GM10847 (cell line): ENCODE data around the gene DEGS1.

Source experiments
- POLR2A ChIP-seq: IDR thresholded peaks from 2 replicates; pipeline ENCODE4 v1.6.1; 2011; ENCODE audit not compliant: insufficient read length; ENCODE audit errors: extremely low read depth

DEGS1 gene

DNA sequence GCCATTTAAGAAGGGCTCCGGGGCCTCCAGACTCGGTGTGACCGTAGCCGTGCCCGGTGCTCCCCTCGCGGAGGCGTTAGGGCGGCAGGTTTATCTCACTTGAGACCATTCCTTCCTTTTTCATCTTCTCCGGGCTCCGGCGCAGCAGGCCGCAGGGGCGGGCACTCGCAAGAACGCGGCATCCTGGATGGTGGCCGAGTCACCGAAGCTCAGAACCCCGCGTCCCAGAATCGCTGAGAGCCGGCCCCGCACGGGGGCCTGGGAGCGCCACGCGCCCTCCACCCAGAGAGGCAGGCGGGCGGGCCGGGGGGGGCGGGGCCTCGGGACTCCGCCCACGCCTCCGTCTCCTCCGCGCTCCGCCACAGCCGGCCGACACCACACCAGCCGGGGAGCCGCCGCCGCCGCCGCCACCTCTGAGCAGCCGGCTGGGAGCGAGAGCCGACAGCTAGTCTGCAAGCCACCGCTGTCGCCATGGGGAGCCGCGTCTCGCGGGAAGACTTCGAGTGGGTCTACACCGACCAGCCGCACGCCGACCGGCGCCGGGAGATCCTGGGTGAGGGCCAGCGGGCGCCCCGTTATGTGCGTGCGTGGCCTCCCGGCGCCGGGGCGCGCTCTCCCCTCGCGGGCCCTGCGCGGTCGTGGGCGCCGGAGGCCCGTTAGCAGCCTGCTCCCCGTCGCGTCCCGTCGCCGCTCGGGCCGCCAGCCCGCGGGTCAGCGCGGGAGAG lies at the start of gene DEGS1:
Gene DEGS1, plus strand, starts transcription at position 375 of the 725 bp plus-strand sequence. Its CDS starts 97 bp downstream, at position 472.
- TF ChIP-seq POLR2A: peak; percentile 72

DNA sequence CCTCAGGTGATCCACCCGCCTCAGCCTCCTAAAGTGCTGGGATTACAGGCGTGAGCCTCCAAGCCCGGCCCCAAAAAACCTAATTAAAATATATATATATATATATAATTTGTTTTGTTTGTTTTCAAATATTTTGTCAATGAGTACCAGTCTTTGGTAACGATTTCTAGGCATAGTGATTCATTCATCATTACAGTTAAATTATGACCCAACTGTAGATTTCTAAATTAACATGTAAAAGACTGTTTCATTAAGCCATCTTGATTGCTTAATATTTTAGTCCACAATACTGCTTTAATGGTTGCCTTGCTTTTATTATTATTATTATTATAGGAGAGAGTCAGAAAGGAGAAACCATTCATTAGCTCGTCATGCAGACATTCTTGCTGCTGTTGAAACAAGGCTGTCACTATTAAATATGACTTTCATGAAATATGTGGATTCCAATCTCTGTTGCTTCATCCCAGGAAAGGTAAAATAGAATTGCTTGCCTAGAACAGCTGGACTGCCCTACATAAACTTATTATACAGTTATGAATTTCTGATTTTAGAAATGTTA lies 49.2 kb upstream of the DEGS1 start:
- TF ChIP-seq POLR2A: no peak

DNA sequence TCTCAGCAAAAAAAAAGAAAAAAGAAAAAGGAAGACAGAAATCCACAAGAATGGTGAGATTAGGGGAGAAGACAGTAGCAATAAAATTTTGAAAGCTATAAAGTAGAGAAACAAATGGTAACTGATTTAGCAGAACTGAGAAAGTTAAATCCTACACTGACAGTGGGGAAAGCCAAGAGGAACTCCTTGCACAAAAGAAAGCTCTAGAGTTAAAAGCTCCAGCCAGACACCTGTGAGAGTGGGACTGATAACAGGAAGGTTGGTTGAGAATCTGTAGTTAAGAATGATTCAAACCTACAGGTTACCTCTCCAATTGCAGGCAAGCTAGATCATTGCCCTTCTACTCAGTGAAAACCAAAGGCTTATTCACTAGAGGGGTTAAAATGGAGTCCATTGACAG lies 45.5 kb upstream of the DEGS1 start:
- no peak for TF ChIP-seq POLR2A

DNA sequence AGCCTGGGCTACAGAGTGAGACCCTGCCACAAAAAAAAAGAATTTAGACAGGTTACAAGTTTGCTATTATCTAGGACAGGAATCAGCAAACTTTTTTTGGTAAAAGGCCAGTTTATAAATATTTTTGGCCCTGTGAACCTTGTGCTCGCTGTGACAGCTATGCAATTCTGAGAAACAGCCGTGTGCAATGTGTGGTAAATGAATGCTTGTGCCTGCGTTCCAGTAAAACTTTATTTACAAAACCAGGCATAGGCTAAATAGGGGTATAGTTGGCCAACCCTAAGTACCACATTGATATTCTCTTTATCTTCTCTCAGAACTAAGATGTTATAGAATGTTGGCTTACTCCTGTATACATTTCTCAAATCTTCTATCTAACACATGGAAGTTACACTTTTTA lies 44.8 kb upstream of the DEGS1 start:
- no peak for TF ChIP-seq POLR2A

DNA sequence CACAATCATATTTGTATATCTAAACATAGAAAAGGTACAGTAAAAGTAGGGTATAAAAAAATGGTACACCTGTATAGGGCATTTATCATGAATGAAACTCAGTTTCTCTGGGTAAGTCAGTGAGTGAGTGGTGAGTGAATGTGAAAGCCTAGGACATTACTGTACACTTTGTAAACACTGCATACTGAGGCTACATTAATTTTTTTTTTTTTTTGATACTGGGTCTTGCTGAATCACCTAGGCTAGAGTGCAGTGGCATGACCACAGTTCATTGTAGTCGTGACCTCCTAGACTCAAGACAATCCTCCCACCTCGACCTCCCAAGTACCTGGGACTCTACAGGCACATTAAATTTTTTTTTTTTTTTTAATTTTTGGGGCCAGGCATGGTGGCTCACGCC lies 41.3 kb upstream of the DEGS1 start:
- no peak for TF ChIP-seq POLR2A

DNA sequence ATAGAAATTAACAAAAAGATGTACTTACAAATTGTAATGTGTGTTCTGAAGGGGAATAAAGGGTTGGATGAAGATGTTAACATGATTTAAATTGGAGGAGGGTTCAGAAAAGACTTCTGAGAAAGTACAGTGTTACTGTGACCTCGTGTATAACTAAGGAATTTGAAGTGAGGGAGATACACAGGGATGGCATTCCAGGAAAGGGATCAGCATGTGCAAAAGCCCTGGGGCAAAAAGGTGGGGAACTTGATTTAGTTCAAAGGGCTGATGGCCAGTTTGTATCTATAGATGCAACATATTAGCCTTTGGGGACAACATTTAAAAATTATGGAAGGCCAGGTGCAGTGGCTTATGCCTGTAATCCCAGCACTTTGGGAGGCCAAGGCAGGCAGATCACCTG lies 33.3 kb upstream of the DEGS1 start:
- no peak for TF ChIP-seq POLR2A

DNA sequence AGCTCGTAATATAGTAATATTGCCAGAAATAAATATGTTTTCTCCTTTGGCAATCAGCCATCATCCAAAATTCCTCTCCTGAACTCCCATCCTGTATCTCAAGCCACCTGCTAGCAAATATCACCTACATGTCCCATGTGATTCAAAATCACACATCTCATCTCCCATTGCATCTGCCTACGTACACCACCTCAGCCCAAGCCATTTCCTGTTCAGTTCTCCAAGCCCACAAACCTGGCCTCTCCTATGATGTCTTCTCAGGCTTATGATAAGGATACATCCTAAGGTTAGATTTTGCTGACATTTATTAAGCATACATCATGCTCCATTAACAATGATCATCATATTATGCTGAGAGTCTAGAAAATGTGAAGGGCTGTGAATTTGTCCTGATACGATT lies 31.9 kb upstream of the DEGS1 start:
- TF ChIP-seq POLR2A: no peak

DNA sequence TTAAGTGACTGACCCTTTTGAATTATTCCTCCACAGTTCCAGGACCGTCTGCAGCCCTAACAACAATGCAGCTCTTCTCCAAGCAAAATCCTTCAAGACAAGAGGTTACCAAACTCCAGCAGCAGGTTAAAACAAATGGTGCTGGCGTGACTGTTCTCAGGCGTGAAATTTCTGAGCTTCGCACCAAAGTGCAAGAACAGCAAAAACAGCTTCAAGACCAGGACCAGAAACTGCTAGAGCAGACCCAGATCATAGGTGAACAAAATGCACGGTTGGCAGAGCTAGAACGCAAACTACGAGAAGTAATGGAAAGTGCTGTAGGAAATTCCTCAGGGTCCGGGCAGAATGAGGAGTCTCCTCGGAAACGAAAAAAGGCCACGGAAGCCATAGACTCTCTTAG lies 25.7 kb upstream of the DEGS1 start:
- TF ChIP-seq POLR2A: no peak

DNA sequence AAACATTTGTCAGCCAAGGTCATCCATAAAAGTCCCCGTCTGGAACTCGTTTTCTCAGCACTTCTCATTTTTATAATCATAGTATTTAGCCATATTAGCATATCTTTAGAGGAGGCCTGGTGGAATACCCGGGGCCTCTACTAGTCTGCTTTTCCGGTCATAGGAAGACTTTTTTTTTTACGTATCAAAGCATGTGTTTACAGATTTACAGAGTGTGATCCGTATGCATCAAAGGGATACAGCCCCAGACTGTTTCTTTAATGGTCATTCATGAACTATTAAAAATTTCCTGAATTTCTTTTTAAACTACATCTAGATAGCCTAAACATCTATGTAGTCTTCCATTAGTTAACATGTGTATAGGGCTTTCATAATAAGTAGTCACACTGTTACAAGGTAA lies 23.5 kb upstream of the DEGS1 start:
- no peak for TF ChIP-seq POLR2A

DNA sequence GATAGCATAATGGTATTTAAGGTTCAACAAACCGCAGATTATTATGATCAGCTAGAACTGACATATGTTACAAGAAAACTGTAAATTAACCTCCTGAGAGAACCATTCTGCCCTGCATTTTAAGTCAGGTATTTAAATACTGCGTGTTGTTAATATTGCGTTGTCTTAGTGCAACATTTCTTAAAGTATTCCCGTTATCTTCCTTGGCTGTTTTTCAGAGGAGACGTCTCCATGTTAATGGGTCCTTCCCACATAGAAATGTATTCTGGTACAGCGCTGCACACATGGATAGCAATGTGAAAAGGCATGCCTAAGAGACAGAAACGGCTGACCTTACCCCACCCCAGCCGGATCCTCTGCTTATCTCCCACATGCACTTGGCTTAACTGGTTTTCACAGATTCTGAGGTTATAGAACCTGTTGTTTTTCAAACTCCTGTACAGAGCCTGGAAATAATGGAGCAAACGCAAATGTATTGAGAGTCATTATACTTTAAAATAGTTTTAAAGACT lies 22.8 kb upstream of the DEGS1 start:
- TF ChIP-seq POLR2A: no peak

DNA sequence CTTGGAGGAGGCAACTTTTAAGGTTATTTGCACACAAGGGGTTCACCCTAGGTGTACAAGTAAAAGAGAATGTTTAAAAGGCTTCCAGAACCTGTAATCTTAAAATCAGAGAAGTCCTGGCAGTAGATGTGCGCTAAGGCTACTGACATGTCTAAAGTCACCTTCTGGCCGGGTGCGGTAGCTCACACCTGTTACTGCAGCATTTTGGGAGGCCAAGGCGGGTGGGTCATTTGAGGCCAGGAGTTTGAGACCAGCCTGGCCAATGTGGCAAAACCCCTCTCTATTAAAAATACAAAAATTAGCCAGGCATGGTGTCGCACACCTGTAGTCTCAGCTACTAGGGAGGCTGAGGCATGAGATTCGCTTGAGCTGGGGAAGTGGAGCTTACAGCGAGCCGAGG lies 20.3 kb upstream of the DEGS1 start:
- no peak for TF ChIP-seq POLR2A

DNA sequence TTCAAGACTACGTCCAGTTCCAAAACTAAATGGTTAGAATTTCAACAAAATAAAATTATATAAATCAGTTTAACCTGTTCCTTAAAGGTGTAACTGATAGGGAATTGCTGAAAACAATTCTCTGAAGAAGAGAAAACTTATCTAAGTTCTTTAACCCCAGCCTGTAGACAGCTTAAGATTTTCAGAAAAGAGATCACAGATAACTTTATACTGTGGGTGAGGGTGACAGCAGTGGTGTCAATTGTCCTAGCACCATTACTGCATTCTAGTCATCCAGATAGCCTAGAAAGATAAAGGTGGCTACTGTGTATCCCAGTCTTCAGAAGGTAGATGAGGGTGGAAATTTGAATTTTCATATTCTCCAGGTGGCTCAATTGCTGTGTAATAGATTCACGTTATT lies 19.7 kb upstream of the DEGS1 start:
- TF ChIP-seq POLR2A: no peak

DNA sequence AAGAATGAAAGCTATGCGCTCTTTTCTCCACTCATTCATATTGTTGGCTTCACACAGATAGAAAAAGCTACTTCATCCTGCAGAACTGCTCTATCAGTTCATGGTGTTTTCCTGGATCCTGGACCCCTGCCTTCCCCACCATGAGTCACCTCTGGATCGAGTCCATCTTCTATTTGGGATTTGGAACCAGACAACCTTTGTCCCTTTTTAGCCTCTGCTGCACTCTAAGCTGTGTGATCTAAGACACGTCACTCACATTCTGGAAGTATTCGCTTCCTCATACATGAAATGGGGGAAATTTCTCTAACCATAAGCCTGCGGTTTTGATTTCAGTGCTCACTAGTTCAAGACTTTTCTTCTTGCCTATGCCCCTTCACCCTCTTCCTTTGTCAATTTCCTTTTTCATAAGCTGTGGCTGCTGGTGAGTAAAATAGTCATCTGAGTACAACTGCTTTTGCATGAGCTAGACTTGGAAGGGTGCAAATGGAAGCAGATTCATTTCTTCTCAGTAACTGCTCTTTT lies 14.1 kb upstream of the DEGS1 start:
- no peak for TF ChIP-seq POLR2A

DNA sequence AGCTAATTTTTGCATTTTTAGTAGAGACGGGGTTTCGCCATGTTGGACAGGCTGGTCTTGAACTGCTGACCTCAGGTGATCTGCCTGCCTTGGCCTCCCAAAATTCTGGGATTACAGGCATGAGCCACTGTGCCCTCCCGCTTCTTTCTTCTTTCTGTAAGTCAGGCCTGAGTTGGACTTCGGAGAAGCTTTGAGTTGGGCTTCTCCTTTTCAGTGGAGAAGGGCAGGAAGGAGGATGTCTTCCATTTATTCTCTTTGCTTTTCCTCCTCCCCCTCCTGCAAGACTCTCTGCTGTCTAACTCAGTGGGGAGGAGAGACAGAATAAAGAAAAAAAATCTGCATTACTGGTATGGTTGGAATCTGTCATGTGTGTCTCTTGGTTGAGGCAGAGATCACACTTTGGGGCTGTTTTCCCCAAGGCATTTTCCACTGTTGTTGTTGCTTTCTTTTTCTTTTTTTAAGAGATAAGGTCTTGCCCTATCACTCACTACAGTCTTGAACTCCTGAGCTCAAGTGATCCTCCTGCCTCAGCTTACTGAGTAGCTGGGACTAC lies 13.2 kb upstream of the DEGS1 start:
- no peak for TF ChIP-seq POLR2A

DNA sequence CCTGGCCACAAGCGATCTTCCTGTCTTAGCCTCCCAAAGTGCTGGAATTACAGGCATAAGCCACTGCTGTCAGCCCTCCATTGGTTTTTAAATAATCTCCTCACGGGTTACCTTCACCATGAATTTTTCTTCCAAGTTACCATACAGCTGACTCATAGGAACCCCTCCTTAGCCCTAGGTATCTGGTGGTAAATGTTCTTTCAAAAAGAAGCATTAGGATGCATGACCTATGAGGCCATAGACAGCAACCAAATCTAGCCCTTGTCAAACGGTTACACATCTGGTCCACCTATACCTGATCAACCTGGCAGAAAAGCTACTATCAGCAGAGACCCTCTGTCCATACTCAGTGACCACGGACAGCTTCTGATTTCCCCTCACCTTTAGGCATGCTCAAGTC lies 12.7 kb upstream of the DEGS1 start:
- no peak for TF ChIP-seq POLR2A

DNA sequence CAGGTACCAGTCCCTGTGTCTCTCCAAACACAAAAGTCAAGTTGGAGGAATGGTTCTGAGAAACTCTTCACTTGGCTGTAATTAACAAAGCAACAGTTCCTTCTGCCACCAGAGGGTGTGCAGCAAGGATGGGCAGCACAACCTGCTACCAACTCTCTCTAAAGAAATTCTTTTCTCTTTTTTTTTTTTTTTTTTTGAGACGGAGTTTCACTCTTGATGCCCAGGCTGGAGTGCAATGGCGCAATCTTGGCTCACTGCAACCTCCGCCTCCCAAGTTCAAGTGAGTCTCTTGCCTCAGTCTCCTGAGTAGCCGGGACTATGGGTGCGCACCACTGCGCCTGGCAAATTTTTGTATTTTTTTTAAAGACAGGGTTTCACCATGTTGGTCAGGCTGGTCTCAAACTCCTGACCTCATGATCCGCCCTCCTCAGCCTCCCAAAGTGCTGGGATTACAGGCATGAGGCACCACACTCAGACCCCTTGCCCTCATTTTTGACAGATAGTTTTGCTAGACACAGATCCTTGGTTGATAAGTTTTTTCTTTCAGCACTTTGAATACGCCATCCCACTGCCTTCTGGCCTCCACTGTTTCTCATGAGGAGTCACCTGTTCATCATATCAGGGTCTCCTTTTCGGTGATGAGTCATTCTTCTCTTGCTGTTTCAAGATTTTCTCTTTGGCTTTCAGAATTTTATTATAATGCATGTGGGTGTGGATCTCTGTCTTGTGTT lies 12.1 kb upstream of the DEGS1 start:
- TF ChIP-seq POLR2A: no peak
